DND-41 (cell line): ENCODE measurements around the gene OGFOD2.

ENCODE experiments used
- ATAC-seq: fragments of 200-7000 bp; cut with Tn5 transposase; 3 replicates; pipeline ENCODE4 v1.9.1; 2021; ENCODE audit warnings: low read depth; ENCODE audit not compliant: insufficient read depth
- DNase-seq: peaks from one replicate; pipeline ENCODE4 v3.0.0-alpha.2; 2020
- H2AFZ ChIP-seq: 2 replicates; pipeline ENCODE4 v1.6.0; 2012; ENCODE audit warnings: low read depth, low read length
- H3K27ac ChIP-seq: 2 replicates; pipeline ENCODE4 v1.5.1; 2012; ENCODE audit warnings: low read length, inconsistent platforms
- H3K27me3 ChIP-seq: fragments of 200-600 bp; sonication (generic); 2 replicates; pipeline ENCODE4 v1.6.0; 2012; ENCODE audit warnings: low read length, mild to moderate bottlenecking, inconsistent platforms; ENCODE audit not compliant: insufficient read depth, poor library complexity
- H3K36me3 ChIP-seq: 2 replicates; pipeline ENCODE4 v1.5.1; 2012; ENCODE audit warnings: low read length, inconsistent platforms; ENCODE audit not compliant: insufficient read depth
- H3K4me1 ChIP-seq: 2 replicates; pipeline ENCODE4 v1.5.1; 2012; ENCODE audit warnings: mild to moderate bottlenecking, low read length; ENCODE audit not compliant: insufficient read depth
- H3K4me2 ChIP-seq: 2 replicates; pipeline ENCODE4 v1.6.0; 2012; ENCODE audit warnings: mild to moderate bottlenecking, moderate library complexity, low read length, inconsistent platforms; ENCODE audit not compliant: insufficient read depth
- H3K4me3 ChIP-seq, 2 experiments: fragments of 200-600 bp in 1 of 2; shearing (Covaris generic) in 1 of 2; 2 replicates each; pipeline ENCODE4 v1.5.1; 2012 to 2016; ENCODE audit warnings: inconsistent platforms in 2 of 2, low read length in 2 of 2, mild to moderate bottlenecking in 2 of 2, low read depth in 1 of 2, moderate library complexity in 1 of 2
- H3K79me2 ChIP-seq: 2 replicates; pipeline ENCODE4 v1.6.0; 2012; ENCODE audit warnings: low read length, inconsistent platforms; ENCODE audit not compliant: insufficient read depth
- H3K9ac ChIP-seq: 2 replicates; pipeline ENCODE4 v1.6.0; 2012; ENCODE audit warnings: low read depth, mild to moderate bottlenecking, inconsistent platforms, low read length, moderate library complexity
- H3K9me3 ChIP-seq: 2 replicates; pipeline ENCODE4 v1.5.1; 2012; ENCODE audit warnings: low read length, moderate library complexity, mild to moderate bottlenecking, inconsistent platforms; ENCODE audit not compliant: insufficient read depth, severe bottlenecking
- H4K20me1 ChIP-seq: 2 replicates; pipeline ENCODE4 v1.6.0; 2012; ENCODE audit warnings: low read length; ENCODE audit not compliant: insufficient read depth
- CTCF ChIP-seq: IDR thresholded peaks from 2 replicates; pipeline ENCODE4 v1.5.1; 2012; ENCODE audit warnings: borderline replicate concordance, low read length, moderate library complexity, mild to moderate bottlenecking; ENCODE audit not compliant: poor library complexity, severe bottlenecking; ENCODE audit errors: extremely low read depth
- EZH2 ChIP-seq: IDR thresholded peaks from 3 replicates; pipeline ENCODE4 v1.6.1; 2012; ENCODE audit warnings: borderline replicate concordance, low read depth, mild to moderate bottlenecking, moderate library complexity, low read length, inconsistent platforms; ENCODE audit not compliant: severe bottlenecking

The OGFOD2 gene

GRCh38 chr12:122968104-122968503 is 6.9 kb upstream of the OGFOD2 start:
- DNase-seq, result no peak
- H3K4me2 ChIP-seq, result no peak overlapping the region
- no peak overlapping the region for H3K4me3 ChIP-seq
- no peak overlapping the region for H2AFZ ChIP-seq
- H3K36me3 ChIP-seq, result no peaks in the 10 kb centered on the region
- no peaks in the 10 kb centered on the region for H4K20me1 ChIP-seq
- peaks cover 16% of the 10 kb centered on the region for H3K4me1 ChIP-seq
- TF ChIP-seq CTCF (no peak), EZH2 (no peak)
- no peak for ATAC-seq
- no peaks in the 10 kb centered on the region for H3K27me3 ChIP-seq
- H3K9me3 ChIP-seq, result no peaks in the 10 kb centered on the region
- no peaks in the 10 kb centered on the region for H3K79me2 ChIP-seq
- H3K27ac ChIP-seq, result no peak overlapping the region
- no peak overlapping the region for H3K9ac ChIP-seq

DNA sequence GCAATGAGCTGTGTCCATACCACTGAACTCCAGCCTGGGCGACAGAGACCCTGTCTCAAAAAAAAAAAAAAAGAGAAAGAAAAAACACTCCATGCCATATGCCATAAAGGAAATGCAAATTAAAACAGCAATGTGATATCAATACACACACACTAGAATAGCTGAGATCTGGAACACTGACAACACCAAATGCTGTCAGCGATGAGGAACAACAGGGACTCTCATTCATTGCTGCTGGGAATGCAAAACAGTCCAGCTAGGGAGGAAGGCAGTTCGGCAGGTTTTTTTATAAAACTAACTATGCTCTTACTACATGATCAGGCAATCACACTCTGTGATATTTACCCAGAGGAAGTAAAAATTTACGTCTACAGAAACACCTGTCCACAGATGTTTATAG is 5.4 kb upstream of the OGFOD2 start:
- DNase-seq (no peak), ATAC-seq (no peak)
- Histone ChIP-seq H3K4me1 (peaks cover 25% of the 10 kb centered on the region), H3K36me3 (no peaks in the 10 kb centered on the region), H2AFZ (no peak overlapping the region), H3K4me3 (no peak overlapping the region), H3K79me2 (0 out of 2 replicates have a peak, but pooled peaks cover 3% of the 10 kb centered on the region), H3K9me3 (no peaks in the 10 kb centered on the region), H3K27ac (no peak overlapping the region), H3K9ac (no peak overlapping the region), H4K20me1 (no peaks in the 10 kb centered on the region), H3K4me2 (no peak overlapping the region), H3K27me3 (no peaks in the 10 kb centered on the region)
- TF ChIP-seq CTCF (no peak), EZH2 (no peak)

DNA sequence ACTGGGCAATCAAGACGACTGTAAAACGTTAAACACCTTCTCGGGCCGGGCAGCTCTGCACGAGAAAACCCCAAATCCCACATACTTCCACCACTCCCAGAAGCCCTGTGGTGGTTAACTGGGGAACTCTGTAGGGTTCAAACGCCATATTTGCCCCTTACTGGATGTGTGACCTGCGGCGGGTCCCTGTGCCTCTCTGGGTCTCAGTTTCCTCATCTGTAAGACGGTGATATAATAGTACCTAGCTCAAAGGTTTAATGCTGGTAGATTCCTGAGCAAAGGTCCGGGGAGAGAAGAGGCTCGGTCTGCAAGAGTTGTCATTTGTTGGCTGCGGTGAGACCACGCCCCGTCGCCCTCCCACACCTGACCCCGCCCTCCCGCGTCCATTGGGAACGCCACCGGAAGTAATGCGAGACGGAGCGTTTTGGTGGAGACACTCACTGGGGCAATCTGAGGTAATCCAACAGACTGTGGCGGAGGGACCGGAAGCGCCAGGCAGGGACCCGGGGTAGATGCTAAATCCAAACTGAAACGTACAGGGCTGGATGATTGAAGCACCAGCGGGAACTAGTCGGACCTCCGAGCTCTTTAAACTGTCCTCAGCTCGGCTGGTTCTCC is 661 bp upstream of the OGFOD2 start:
- DNase-seq (peak; percentile 99), ATAC-seq (peak; percentile 84)
- Histone ChIP-seq H4K20me1 (0 out of 2 replicates have a peak, but pooled peaks cover 6% of the 10 kb centered on the region), H3K4me3 (peak overlapping the region; percentile 29 to 82), H2AFZ (peak overlapping the region; percentile 98), H3K4me2 (peak overlapping the region; percentile 89), H3K36me3 (peaks cover 28% of the 10 kb centered on the region), H3K9ac (peak overlapping the region; percentile 98), H3K4me1 (peaks cover 47% of the 10 kb centered on the region), H3K9me3 (no peaks in the 10 kb centered on the region), H3K27ac (peak overlapping the region; percentile 99), H3K79me2 (peaks cover 40% of the 10 kb centered on the region), H3K27me3 (no peaks in the 10 kb centered on the region)
- TF ChIP-seq CTCF, result no peak
- TF ChIP-seq EZH2, result no peak
